Measurements from ENCODE around the gene RPS14. TPM values are rescaled to one million over a fixed set of nuclear protein-coding genes. Genes with fewer than 3 reads are reported as not detected.
A peak's percentile ranks its signal among the peaks of the same experiment; 100 is the strongest.

Gene RPS14
- total and polyA plus RNA-seq, 9 of the 15 experiments (the other 6 are each of a cell fraction or from before 2014, with no cell fraction given) = 1,824 to 5,983 (median 3,017) TPM

DNA sequence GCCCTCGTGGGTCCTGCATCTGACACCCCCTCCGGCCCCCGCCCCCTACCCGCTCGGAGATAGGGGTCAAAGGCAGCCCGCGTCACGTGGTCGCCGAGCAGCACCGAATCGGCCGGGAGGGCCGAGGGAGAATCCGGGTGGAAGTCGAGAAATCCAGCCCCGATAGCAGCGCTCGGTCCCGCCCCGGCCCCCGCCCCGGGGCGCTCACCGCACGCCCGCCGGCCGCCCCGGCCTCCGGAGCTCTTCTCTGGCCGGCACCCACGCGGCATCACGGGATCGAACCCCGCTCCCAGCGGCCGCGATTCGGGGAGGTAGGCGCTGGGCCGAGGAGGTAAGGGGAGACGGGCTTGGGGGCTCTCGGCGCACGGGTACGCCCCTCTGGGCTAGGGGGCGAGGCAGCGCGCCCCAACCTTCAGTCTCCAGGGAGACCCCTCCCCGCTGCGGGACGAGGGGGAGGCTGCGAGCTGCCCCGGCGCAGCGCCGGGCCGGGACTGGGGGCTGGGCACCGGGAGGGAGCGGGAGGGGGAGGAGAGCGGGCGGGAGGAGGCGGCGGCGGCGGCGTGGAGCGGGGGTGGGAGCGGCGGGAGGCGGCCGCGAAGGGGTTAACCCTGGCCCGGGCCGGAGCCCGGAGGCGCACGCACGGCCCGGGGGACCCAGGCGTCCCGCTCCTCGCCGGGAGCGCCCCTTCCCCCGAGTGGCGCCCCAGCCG, 36.3 kb upstream of the RPS14 start (continued):
- TF ChIP-seq, protein P1, sequence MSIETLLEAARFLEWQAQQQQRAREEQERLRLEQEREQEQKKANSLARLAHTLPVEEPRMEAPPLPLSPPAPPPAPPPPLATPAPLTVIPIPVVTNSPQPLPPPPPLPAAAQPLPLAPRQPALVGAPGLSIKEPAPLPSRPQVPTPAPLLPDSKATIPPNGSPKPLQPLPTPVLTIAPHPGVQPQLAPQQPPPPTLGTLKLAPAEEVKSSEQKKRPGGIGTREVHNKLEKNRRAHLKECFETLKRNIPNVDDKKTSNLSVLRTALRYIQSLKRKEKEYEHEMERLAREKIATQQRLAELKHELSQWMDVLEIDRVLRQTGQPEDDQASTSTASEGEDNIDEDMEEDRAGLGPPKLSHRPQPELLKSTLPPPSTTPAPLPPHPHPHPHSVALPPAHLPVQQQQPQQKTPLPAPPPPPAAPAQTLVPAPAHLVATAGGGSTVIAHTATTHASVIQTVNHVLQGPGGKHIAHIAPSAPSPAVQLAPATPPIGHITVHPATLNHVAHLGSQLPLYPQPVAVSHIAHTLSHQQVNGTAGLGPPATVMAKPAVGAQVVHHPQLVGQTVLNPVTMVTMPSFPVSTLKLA (conservative IDR thresholded peaks at IDR 0.05) = peak; percentile 51 to 55
- TF ChIP-seq SNIP1 (IDR thresholded peaks at IDR 0.05; ENCODE audit: low read depth) (no peak), KDM5B (IDR thresholded peaks at IDR 0.05; ENCODE audit: insufficient replicate concordance, low read depth, low read length) (peak; percentile 50), SRSF3 (IDR thresholded peaks at IDR 0.05; ENCODE audit: insufficient read depth, low read length) (no peak), MEF2D (tag; conservative IDR thresholded peaks at IDR 0.05; ENCODE audit: low read depth) (no peak), SRSF7 (optimal IDR thresholded peaks at IDR 0.05; ENCODE audit: low read depth, low read length) (no peak), CEBPB (tag; IDR thresholded peaks at IDR 0.05) (no peak), SMARCC2 (IDR thresholded peaks at IDR 0.05; ENCODE audit: low read depth) (no peak), EP400 (IDR thresholded peaks at IDR 0.05) (peak; percentile 36; the same call in 1 of the 2 replicates), ZBTB17 (CRISPR knock-in tag; IDR thresholded peaks at IDR 0.05) (0 out of 2 replicates have a peak, but pooled peaks have one; percentile 49), U2AF1 (optimal IDR thresholded peaks at IDR 0.05; ENCODE audit: low read depth, low read length) (no peak), TEAD2 (tag; IDR thresholded peaks at IDR 0.05) (no peak), CBFA2T2 (conservative IDR thresholded peaks at IDR 0.05) (peak; percentile 27; the same call in 1 of the 2 replicates)
- TF ChIP-seq, protein P2, sequence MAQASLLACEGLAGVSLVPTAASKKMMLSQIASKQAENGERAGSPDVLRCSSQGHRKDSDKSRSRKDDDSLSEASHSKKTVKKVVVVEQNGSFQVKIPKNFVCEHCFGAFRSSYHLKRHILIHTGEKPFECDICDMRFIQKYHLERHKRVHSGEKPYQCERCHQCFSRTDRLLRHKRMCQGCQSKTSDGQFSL (CRISPR knock-in tag; IDR thresholded peaks at IDR 0.05) = no peak
- TF ChIP-seq, protein P2 (tag; IDR thresholded peaks at IDR 0.05) = no peak
- TF ChIP-seq, protein P3, sequence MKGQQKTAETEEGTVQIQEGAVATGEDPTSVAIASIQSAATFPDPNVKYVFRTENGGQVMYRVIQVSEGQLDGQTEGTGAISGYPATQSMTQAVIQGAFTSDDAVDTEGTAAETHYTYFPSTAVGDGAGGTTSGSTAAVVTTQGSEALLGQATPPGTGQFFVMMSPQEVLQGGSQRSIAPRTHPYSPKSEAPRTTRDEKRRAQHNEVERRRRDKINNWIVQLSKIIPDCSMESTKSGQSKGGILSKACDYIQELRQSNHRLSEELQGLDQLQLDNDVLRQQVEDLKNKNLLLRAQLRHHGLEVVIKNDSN (CRISPR knock-in tag; IDR thresholded peaks at IDR 0.05) = peak; percentile 88
- TF ChIP-seq, protein P4, sequence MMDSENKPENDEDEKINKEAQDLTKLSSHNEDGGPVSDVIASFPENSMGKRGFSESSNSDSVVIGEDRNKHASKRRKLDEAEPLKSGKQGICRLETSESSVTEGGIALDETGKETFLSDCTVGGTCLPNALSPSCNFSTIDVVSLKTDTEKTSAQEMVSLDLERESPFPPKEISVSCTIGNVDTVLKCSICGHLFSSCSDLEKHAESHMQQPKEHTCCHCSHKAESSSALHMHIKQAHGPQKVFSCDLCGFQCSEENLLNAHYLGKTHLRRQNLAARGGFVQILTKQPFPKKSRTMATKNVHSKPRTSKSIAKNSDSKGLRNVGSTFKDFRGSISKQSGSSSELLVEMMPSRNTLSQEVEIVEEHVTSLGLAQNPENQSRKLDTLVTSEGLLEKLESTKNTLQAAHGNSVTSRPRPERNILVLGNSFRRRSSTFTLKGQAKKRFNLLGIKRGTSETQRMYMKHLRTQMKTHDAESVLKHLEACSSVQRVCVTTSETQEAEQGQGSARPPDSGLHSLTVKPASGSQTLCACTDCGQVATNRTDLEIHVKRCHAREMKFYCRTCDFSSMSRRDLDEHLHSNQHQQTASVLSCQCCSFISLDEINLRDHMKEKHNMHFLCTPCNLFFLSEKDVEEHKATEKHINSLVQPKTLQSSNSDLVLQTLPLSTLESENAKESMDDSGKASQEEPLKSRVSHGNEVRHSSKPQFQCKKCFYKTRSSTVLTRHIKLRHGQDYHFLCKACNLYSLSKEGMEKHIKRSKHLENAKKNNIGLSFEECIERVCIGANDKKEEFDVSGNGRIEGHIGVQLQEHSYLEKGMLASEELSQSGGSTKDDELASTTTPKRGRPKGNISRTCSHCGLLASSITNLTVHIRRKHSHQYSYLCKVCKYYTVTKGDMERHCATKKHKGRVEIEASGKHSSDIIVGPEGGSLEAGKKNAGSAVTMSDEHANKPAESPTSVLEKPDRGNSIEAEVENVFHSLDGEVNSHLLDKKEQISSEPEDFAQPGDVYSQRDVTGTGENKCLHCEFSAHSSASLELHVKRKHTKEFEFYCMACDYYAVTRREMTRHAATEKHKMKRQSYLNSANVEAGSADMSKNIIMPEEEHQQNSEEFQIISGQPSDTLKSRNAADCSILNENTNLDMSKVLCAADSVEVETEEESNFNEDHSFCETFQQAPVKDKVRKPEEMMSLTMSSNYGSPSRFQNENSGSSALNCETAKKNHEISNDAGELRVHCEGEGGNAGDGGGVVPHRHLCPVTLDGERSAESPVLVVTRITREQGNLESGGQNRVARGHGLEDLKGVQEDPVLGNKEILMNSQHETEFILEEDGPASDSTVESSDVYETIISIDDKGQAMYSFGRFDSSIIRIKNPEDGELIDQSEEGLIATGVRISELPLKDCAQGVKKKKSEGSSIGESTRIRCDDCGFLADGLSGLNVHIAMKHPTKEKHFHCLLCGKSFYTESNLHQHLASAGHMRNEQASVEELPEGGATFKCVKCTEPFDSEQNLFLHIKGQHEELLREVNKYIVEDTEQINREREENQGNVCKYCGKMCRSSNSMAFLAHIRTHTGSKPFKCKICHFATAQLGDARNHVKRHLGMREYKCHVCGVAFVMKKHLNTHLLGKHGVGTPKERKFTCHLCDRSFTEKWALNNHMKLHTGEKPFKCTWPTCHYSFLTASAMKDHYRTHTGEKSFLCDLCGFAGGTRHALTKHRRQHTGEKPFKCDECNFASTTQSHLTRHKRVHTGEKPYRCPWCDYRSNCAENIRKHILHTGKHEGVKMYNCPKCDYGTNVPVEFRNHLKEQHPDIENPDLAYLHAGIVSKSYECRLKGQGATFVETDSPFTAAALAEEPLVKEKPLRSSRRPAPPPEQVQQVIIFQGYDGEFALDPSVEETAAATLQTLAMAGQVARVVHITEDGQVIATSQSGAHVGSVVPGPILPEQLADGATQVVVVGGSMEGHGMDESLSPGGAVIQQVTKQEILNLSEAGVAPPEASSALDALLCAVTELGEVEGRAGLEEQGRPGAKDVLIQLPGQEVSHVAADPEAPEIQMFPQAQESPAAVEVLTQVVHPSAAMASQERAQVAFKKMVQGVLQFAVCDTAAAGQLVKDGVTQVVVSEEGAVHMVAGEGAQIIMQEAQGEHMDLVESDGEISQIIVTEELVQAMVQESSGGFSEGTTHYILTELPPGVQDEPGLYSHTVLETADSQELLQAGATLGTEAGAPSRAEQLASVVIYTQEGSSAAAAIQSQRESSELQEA (IDR thresholded peaks at IDR 0.05; ENCODE audit: low read depth) = no peak
